Coronary artery (tissue), 2 donors: ENCODE measurements around the gene DCHS1.
A peak's percentile ranks its signal among the peaks of the same experiment; 100 is the strongest.

Source experiments
- DNase-seq: peaks from one replicate; pipeline ENCODE4 v3.0.0-alpha.2; 2017; ENCODE audit warnings: low spot score
- H3K27ac ChIP-seq, 2 donors: fragments of 200-600 bp; sonication (generic); one replicate each; pipeline ENCODE4 v1.5.1; 2016 to 2019
- H3K4me3 ChIP-seq: fragments of 200-600 bp; sonication (generic); 2 replicates; pipeline ENCODE4 v1.5.1; 2016; ENCODE audit warnings: mild to moderate bottlenecking, moderate library complexity
- CTCF ChIP-seq: fragments of 200-600 bp; sonication (generic); IDR thresholded peaks from one replicate; pipeline ENCODE4 v1.5.1; 2019; ENCODE audit warnings: antibody characterized with exemption

DCHS1 gene

GRCh38 chr11:6657346-6657745 lies 1.7 kb upstream of the DCHS1 start:
- DNase-seq: no peak
- peak overlapping the region in 1 of 2 donors; percentile 67 for H3K27ac ChIP-seq
- no peak overlapping the region for H3K4me3 ChIP-seq
- no peak for TF ChIP-seq CTCF

GRCh38 chr11:6656936-6657335 lies 1.3 kb upstream of the DCHS1 start:
- DNase-seq: no peak
- H3K27ac ChIP-seq: peak overlapping the region in 1 of 2 donors; percentile 67

GRCh38 chr11:6656584-6656915 lies 941 bp upstream of the DCHS1 start:
- peak overlapping the region in 1 of 2 donors; percentile 67 for H3K27ac ChIP-seq
- H3K4me3 ChIP-seq: no peak overlapping the region
- DNase-seq: no peak
- no peak for TF ChIP-seq CTCF

More at GRCh38 chr11:6656936-6657335, 1.3 kb upstream of the DCHS1 start:
- H3K4me3 ChIP-seq: no peak overlapping the region
- TF ChIP-seq CTCF: no peak

DNA sequence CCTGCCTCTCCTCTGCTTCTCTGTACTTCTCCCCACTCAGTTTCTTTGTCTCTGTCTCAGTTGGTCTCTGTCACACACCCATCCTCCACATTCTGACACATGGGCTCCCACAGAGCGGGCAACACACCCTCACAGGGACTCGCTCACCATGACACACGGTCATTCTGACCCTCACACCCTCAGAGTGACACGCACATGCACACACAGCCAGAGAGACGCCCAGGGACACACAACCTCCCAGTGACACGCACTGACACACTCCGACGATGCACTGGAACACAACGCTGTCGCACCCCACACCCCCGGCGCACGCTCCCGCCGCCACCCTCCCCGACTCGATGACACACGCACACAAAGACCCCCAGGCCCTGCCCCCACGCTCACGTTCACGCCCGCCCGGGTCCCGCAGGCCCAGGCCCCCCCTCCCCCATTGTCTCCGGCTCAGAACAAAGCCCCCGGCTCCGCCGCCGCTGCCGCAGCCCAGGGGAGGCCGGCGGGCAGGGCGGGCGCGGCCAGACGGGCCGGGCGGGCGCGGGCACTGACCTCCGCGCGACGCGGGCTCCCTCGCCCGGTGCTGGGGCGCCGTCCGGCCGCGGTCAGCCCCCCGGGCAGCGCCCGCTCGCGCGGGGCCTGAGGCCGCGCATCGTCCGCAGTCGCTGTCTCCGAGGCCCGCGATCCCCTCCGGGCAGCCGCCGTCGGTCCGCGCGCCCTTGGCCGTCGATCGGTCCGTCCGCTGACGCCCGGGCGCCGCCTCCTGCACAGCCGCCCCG lies 404 bp downstream of the DCHS1 start:
- peak overlapping the region; percentile 67 to 82 for H3K27ac ChIP-seq
- no peak for TF ChIP-seq CTCF
- DNase-seq: no peak
- peak overlapping the region; percentile 77 for H3K4me3 ChIP-seq

DNA sequence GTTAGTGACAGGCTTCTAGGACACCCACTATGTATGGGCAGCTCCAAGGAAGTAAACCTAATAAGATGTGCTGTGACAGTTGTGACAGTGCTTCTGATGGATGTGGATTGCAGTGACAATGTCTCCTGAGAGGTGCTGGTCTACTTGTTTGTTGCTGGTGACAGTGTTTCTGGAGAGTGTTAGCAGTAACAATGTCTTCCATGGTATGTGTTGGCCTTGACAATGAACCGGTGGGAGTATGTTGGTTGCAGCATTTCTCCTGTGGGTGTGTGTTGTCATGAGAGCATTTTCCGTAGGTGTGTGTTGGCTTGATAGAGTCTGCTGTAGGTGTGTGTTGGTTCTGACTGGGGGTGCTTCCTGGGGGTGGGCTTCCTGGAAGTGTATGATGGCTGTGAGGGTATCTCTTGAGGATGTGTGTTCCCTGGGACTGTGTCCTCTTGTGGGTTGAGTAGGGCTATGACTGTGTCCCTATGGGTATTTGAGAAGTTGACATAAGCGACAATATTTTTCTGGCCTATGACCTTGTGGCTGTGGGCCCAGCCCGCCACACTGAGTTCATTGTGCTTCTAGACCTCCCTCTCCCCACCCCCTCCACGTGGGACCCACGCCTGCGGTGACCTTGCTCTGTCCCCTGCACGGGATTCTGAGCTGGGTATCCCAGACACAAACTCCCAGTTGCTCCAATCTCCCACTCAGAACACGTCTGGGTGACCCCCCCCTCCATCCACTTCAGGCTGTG lies 1.2 kb downstream of the DCHS1 start:
- H3K27ac ChIP-seq: peak overlapping the region; percentile 67 to 82
- DNase-seq: no peak

GRCh38 chr11:6653656-6654055 lies 2.0 kb downstream of the DCHS1 start:
- Histone ChIP-seq H3K4me3 (no peak overlapping the region), H3K27ac (no peak overlapping the region)
- no peak for TF ChIP-seq CTCF
- no peak for DNase-seq

More for the DNA sequence above, 1.2 kb downstream of the DCHS1 start:
- peak overlapping the region; percentile 77 for H3K4me3 ChIP-seq
- TF ChIP-seq CTCF: no peak

DNA sequence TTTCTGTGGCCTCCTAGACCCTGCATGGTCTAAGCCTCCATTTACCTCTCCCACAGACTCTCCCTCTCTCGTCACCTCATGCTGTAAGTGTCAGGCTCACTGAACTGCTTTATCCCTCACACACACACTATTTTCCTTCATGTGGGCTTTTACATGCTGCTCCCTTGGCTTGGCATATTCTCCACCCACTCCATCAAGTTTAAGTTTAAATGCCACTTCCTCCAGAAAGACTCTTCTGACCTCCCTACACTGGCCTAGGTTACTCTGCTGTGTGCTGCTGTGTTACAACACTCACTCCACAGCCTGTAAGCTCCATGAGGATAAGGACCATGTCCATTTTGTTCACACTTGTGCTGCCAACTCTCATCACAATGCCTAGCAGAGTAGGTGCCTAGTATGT lies 2.5 kb downstream of the DCHS1 start:
- TF ChIP-seq CTCF: no peak
- Histone ChIP-seq H3K27ac (no peak overlapping the region), H3K4me3 (no peak overlapping the region)
- DNase-seq: no peak
